ENCODE measurements around the gene AZIN2. TPM values are rescaled to one million over a fixed set of nuclear protein-coding genes. Genes with fewer than 3 reads are reported as not detected.

Gene AZIN2
- total and polyA plus RNA-seq, 4 donors: 0.68 to 2.6 (median 0.74) TPM

- no peak for DNase-seq (ENCODE audit: low spot score)
- TF ChIP-seq HNF4A (conservative IDR thresholded peaks at IDR 0.05) (no peak), REST (IDR thresholded peaks at IDR 0.05) (no peak), EGR1 (IDR thresholded peaks at IDR 0.05; ENCODE audit: low read depth in 2 of 2) (no peak), JUND (IDR thresholded peaks at IDR 0.05) (no peak), ATF3 (IDR thresholded peaks at IDR 0.05) (no peak), TAF1 (conservative IDR thresholded peaks at IDR 0.05) (no peak), RAD21 (IDR thresholded peaks at IDR 0.05) (no peak), CTCF (IDR thresholded peaks at IDR 0.05; ENCODE audit: low read depth, low read length, missing input control) (no peak), ZBTB33 (IDR thresholded peaks at IDR 0.05) (no peak), NR2F2 (IDR thresholded peaks at IDR 0.05) (no peak), HNF4G (IDR thresholded peaks at IDR 0.05) (no peak), FOXA1 (IDR thresholded peaks at IDR 0.05) (no peak), YY1 (IDR thresholded peaks at IDR 0.05) (no peak), SP1 (IDR thresholded peaks at IDR 0.05) (no peak), MAX (IDR thresholded peaks at IDR 0.05) (no peak), GABPA (IDR thresholded peaks at IDR 0.05 in 1 of 2, conservative IDR thresholded peaks at IDR 0.05 in 1 of 2) (no peak), FOXA2 (IDR thresholded peaks at IDR 0.05) (no peak), RXRA (IDR thresholded peaks at IDR 0.05) (no peak)
- H3K36me3 ChIP-seq (ENCODE audit: control insufficient read depth in 4 of 4, insufficient read depth in 3 of 4, low read depth in 1 of 4, low read length in 3 of 4): no peaks in the 10 kb centered on the region
- no peak overlapping the region for H3K4me3 ChIP-seq (ENCODE audit: low read depth in 1 of 3, low read length in 3 of 3)
- no peaks in the 10 kb centered on the region for H3K4me1 ChIP-seq (ENCODE audit: control insufficient read depth in 4 of 4, insufficient read depth in 4 of 4, low read length in 3 of 4)
- H3K9ac ChIP-seq (ENCODE audit: low read depth in 1 of 2, low read length in 2 of 2): no peak overlapping the region
- H3K27ac ChIP-seq (ENCODE audit: low read depth in 1 of 2, low read length in 2 of 2): no peak overlapping the region
- WGBS: 84% methylated on average over 11 of the region's 11 CpGs
- H3K27me3 ChIP-seq (ENCODE audit: control insufficient read depth in 4 of 4, insufficient read depth in 4 of 4, low read length in 3 of 4): no peaks in the 10 kb centered on the region
- no peaks in the 10 kb centered on the region for H3K9me3 ChIP-seq (ENCODE audit: control insufficient read depth in 4 of 4, low read length in 3 of 4)
These were observed 88.5 kb downstream of the AZIN2 start for GRCh38 chr1:33169290-33170055.

Other genes starting within 250 kb of the AZIN2 start
- gene FNDC5, start 210.2 kb upstream of the AZIN2 start, total RNA-seq: 10 to 100 TPM in 1 of 2 donors, 1 to 10 TPM in 1; 2.5 to 10.5 TPM
- gene FNDC5, start 210.2 kb upstream of the AZIN2 start, polyA plus RNA-seq: 1 to 10 TPM in 1 of 2 donors, under 1 TPM in 1; 0.43 to 1.5 TPM
- not detected for gene HPCA, start 194.7 kb upstream of the AZIN2 start, total RNA-seq
- gene HPCA, start 194.7 kb upstream of the AZIN2 start, polyA plus RNA-seq: not detected
- 1 to 10 TPM in 1 of 2 donors, under 1 TPM in 1; 0.92 to 1.4 TPM for gene TMEM54, start 179.8 kb upstream of the AZIN2 start, total RNA-seq
- gene TMEM54, start 179.8 kb upstream of the AZIN2 start, polyA plus RNA-seq: 10 to 100 TPM in 1 of 2 donors, 1 to 10 TPM in 1; 3.8 to 10.9 TPM
- gene RNF19B, start 116.3 kb upstream of the AZIN2 start, total RNA-seq: 1 to 10 TPM; 5.6 to 8.3 TPM
- gene RNF19B, start 116.3 kb upstream of the AZIN2 start, polyA plus RNA-seq: 1 to 10 TPM; 2.2 to 4.4 TPM
- gene AK2, start 44.3 kb upstream of the AZIN2 start, total RNA-seq: 100 to 1,000 TPM in 1 of 2 donors, 10 to 100 TPM in 1; 34.2 to 181 TPM
- gene AK2, start 44.3 kb upstream of the AZIN2 start, polyA plus RNA-seq: 100 to 1,000 TPM; 101 to 128 TPM
- gene TRIM62, start 100.9 kb downstream of the AZIN2 start, total RNA-seq: 1 to 10 TPM; 1.1 to 1.3 TPM
- 1 to 10 TPM in 1 of 2 donors, under 1 TPM in 1; 0.60 to 1.2 TPM for gene TRIM62, start 100.9 kb downstream of the AZIN2 start, polyA plus RNA-seq
- gene ZNF362, start 175.3 kb downstream of the AZIN2 start, total RNA-seq: 1 to 10 TPM; 2.3 to 6.2 TPM
- gene ZNF362, start 175.3 kb downstream of the AZIN2 start, polyA plus RNA-seq: 1 to 10 TPM; 4.6 to 6.3 TPM
- not detected for gene A3GALT2, start 239.9 kb downstream of the AZIN2 start, total RNA-seq
- gene A3GALT2, start 239.9 kb downstream of the AZIN2 start, polyA plus RNA-seq: not detected

Measured in liver (tissue), 9 donors.